ENCODE measurements around the gene FAM72C. TPM values are rescaled to one million over a fixed set of nuclear protein-coding genes. Genes with fewer than 3 reads are reported as not detected.
"Not testable (repeated sequence)": the region's sequence is repeated elsewhere in the genome, so short reads cannot be mapped to it uniquely, and the experiment has no call there.

FAM72C gene
- total and polyA plus RNA-seq, 4 donors: 0.51 TPM; not detected in 3

DNA sequence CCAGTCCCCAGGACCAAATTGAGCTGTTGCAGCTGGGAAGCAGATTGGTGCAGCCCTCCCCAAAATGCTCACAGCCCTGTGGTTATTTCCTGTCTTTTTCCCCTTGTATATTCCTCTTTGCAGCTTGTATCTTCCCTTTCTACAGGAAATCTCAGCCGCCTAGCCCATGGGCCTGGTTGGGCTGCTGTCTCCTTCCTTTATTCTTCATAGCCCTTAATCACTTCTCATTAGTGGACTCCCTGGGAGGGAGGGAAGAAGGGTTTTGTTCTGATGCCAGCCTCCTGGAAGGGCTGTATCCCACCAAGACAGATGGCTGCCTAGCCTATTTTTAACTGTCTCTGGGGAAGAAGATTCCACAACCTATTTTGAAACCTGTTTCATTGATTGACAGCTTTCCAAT lies 32.5 kb upstream of the FAM72C start:
- H3K9me3 ChIP-seq (ENCODE audit: control insufficient read depth, low read length); ATAC-seq (ENCODE audit: low FRiP score); H3K36me3 ChIP-seq (ENCODE audit: control insufficient read depth in 1 of 2, insufficient read depth in 2 of 2, low read length in 1 of 2); DNase-seq; H3K27me3 ChIP-seq (ENCODE audit: control insufficient read depth in 1 of 2, insufficient read depth in 2 of 2, low read length in 1 of 2); H3K27ac ChIP-seq (ENCODE audit: low read depth in 1 of 2, low read length in 2 of 2); intact Hi-C loops (cut with DNase I); H3K4me1 ChIP-seq (ENCODE audit: control insufficient read depth in 1 of 2, insufficient read depth in 2 of 2, low read length in 2 of 2); H3K4me3 ChIP-seq (ENCODE audit: low read length in 2 of 2): not testable (repeated sequence)
- WGBS, 2 donors: no CpG with 5 or more reads among the region's 1 CpG

DNA sequence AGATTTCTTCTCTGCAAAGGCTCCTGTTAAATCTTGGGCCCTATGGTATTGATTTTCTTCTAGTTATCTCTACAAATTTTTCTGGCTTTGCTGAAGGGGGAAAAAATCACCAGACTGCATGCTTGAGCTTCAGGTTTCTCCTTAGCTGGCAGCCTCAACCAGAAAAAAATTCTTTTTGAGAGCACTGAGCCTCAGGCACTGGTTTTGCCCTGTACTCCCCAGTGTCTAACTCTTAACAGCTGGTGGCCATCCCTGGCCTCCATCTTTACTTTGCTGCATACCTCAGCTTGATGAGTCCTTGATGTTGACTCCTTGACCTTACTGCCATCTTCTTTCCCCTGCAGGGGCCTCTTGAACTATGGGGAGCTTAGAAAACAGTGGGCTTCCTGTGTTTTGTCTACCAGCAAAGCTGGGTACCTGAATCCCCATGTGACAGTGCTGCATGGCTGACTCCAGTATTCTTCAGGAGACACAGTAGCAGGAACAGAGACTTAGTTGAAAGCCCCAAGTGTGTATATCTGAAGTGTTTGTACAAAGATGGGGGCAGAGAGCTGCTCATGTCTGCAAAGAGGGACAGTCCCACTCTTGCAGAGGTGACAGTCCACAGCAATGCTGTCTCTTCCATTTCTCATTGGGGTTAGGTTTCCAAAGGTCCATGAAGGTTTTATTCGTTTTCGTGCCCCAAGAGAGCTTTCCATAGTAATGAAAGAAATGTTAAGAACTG lies 31.7 kb upstream of the FAM72C start:
- H3K4me1 ChIP-seq (ENCODE audit: control insufficient read depth in 1 of 2, insufficient read depth in 2 of 2, low read length in 2 of 2); H3K27ac ChIP-seq (ENCODE audit: low read depth in 1 of 2, low read length in 2 of 2); DNase-seq; H3K36me3 ChIP-seq (ENCODE audit: control insufficient read depth in 1 of 2, insufficient read depth in 2 of 2, low read length in 1 of 2); H3K4me3 ChIP-seq (ENCODE audit: low read length in 2 of 2); intact Hi-C loops (cut with DNase I); H3K27me3 ChIP-seq (ENCODE audit: control insufficient read depth in 1 of 2, insufficient read depth in 2 of 2, low read length in 1 of 2); ATAC-seq (ENCODE audit: low FRiP score); H3K9me3 ChIP-seq (ENCODE audit: control insufficient read depth, low read length): not testable (repeated sequence)
- WGBS, 2 donors: no CpG with 5 or more reads among the region's 2 CpGs

DNA sequence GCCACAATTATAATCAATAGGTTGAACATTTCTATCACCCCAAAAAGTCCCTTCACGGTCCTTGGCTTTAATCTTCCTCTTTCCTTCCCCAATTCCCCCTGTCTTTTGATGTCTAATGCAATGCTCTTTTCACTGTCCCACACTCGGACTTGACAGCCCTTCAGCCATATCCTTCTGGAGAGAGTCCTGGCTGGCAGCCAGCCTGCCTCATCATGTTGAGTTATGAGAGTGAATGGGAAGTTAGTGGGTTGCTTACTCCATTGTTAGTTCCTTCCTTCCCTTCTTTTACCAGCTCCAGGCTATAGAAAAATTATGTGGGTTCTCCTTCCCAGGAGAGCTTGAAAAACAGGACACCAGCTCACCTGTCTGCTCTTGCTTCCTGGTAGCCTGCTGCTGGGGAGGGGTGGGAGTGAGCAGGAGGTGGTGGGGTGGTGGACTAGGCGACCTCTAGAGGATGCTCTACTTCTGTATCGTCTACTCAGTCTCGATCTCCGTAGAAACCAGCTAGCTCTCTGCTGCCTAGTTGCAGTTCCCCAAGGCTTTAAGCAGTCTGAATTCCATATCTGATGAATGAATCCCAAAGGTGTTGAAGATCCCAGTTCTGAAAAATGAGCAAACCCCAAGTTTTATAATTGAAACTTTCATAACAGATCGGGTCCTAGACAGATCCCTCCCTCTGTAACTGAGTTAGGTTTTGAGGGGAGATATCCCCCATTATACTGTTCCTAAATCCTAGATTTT lies 30.5 kb upstream of the FAM72C start:
- H3K4me3 ChIP-seq (ENCODE audit: low read length in 2 of 2); intact Hi-C loops (cut with DNase I); DNase-seq; ATAC-seq (ENCODE audit: low FRiP score); H3K9me3 ChIP-seq (ENCODE audit: control insufficient read depth, low read length); H3K36me3 ChIP-seq (ENCODE audit: control insufficient read depth in 1 of 2, insufficient read depth in 2 of 2, low read length in 1 of 2); H3K4me1 ChIP-seq (ENCODE audit: control insufficient read depth in 1 of 2, insufficient read depth in 2 of 2, low read length in 2 of 2); H3K27ac ChIP-seq (ENCODE audit: low read depth in 1 of 2, low read length in 2 of 2); H3K27me3 ChIP-seq (ENCODE audit: control insufficient read depth in 1 of 2, insufficient read depth in 2 of 2, low read length in 1 of 2): not testable (repeated sequence)
- WGBS, 2 donors: 75 to 82% methylated on average over 5 of the region's 7 CpGs

DNA sequence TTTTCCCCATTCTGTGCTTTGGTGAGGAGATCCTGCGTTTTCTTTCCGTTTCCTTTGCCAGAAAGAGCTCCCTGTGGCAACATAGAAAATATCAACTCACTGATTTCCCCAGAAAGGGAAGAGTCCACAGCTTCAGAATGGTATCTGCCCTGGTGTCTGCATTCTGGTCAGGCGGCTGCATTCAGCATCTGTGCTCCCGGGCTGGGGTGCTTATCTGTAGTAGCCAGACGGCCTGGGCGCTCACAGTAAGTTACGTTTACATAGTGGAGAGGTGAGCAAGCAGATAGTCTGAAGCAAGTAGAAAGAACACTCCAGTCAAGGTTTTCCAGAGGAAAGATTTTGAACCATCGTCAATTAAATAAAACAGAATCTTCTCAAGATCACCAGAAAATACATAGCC lies 29.3 kb upstream of the FAM72C start:
- DNase-seq; ATAC-seq (ENCODE audit: low FRiP score): not testable (repeated sequence)

DNA sequence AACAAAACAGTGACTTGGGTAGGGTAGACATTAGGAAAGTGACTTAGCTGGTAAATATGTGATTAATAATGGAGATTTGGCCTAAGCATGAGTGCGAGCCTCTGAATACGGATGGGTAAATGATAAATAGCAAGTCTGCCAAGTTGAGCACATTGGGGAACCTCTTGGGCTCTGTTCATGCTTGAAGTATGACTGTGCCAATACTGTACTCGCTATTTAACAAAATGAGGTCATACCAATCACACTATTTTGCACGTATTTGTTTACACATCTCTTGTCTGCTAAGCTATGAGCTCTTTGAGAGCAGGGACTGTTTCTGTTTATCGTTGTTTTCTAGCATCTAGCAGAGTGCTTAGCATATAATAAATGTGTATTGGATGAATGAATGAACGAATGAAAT lies 24.2 kb upstream of the FAM72C start:
- ATAC-seq (ENCODE audit: low FRiP score); H3K4me1 ChIP-seq (ENCODE audit: control insufficient read depth in 1 of 2, insufficient read depth in 2 of 2, low read length in 2 of 2); intact Hi-C loops (cut with DNase I); H3K4me3 ChIP-seq (ENCODE audit: low read length in 2 of 2); DNase-seq; H3K27me3 ChIP-seq (ENCODE audit: control insufficient read depth in 1 of 2, insufficient read depth in 2 of 2, low read length in 1 of 2); H3K36me3 ChIP-seq (ENCODE audit: control insufficient read depth in 1 of 2, insufficient read depth in 2 of 2, low read length in 1 of 2); H3K27ac ChIP-seq (ENCODE audit: low read depth in 1 of 2, low read length in 2 of 2); H3K9me3 ChIP-seq (ENCODE audit: control insufficient read depth, low read length): not testable (repeated sequence)
- 87% methylated on average over 1 of the region's 6 CpGs; no CpG with 5 or more reads in 1 of the 2 donors for WGBS, 2 donors

More for the DNA sequence above, 29.3 kb upstream of the FAM72C start:
- H3K4me3 ChIP-seq (ENCODE audit: low read length in 2 of 2); H3K27me3 ChIP-seq (ENCODE audit: control insufficient read depth in 1 of 2, insufficient read depth in 2 of 2, low read length in 1 of 2); intact Hi-C loops (cut with DNase I); H3K36me3 ChIP-seq (ENCODE audit: control insufficient read depth in 1 of 2, insufficient read depth in 2 of 2, low read length in 1 of 2); H3K4me1 ChIP-seq (ENCODE audit: control insufficient read depth in 1 of 2, insufficient read depth in 2 of 2, low read length in 2 of 2); H3K9me3 ChIP-seq (ENCODE audit: control insufficient read depth, low read length); H3K27ac ChIP-seq (ENCODE audit: low read depth in 1 of 2, low read length in 2 of 2): not testable (repeated sequence)
- 89 to 100% methylated on average over 3 to 5 of the region's 8 CpGs for whole genome bisulfite sequencing, 2 donors

DNA sequence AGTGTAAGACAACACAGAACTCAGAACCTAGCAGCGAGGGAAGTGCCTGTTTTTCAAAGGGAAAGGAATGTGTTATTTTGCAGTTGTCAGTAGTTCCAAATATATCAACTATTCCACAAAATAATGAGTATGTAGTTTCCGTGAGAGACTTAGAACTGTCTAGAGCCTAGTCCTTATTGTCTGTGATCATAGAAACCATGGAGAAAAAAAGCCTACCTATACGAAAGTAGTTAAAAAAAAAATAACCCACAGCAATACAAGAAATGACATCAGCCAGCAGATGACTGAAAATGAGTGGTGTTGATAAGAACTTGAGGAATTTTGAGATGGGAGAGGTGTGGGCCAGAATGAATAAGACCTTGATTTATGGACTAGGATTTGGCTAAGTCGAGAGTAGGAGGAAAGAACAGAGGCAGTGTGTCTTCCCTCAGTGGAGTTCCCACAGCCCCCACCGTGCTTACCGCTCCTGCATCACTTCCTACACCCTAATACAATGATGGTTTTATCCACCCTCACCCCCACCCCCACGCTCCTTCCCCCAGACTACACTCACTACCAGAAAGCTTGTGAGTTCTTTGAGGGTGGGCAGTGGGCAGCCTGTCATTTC lies 21.6 kb upstream of the FAM72C start:
- DNase-seq; ATAC-seq (ENCODE audit: low FRiP score); H3K27me3 ChIP-seq (ENCODE audit: control insufficient read depth in 1 of 2, insufficient read depth in 2 of 2, low read length in 1 of 2); H3K4me3 ChIP-seq (ENCODE audit: low read length in 2 of 2); H3K9me3 ChIP-seq (ENCODE audit: control insufficient read depth, low read length); H3K27ac ChIP-seq (ENCODE audit: low read depth in 1 of 2, low read length in 2 of 2); H3K4me1 ChIP-seq (ENCODE audit: control insufficient read depth in 1 of 2, insufficient read depth in 2 of 2, low read length in 2 of 2); intact Hi-C loops (cut with DNase I); H3K36me3 ChIP-seq (ENCODE audit: control insufficient read depth in 1 of 2, insufficient read depth in 2 of 2, low read length in 1 of 2): not testable (repeated sequence)
- WGBS, 2 donors: 36 to 62% methylated on average over 1 of the region's 7 CpGs

DNA sequence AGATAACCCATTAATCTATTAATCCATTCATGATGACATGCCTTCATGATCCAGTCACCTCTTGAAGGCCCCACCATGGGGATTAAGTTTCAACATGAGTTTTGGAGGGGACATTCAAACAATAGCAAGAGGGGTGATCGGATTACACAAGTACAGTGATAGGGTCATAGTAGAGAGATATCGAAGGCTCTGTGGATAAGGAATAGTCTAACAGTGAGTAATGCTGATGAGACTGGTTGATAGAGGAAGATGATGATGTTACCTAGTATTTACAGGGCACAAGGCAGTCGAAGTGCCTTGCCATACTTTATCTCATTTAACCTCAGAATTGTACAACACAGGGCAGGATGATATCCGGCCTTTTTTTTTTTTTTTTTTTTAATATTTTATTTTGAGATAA lies 18.9 kb upstream of the FAM72C start:
- H3K36me3 ChIP-seq (ENCODE audit: control insufficient read depth in 1 of 2, insufficient read depth in 2 of 2, low read length in 1 of 2); H3K4me1 ChIP-seq (ENCODE audit: control insufficient read depth in 1 of 2, insufficient read depth in 2 of 2, low read length in 2 of 2); intact Hi-C loops (cut with DNase I); H3K4me3 ChIP-seq (ENCODE audit: low read length in 2 of 2); ATAC-seq (ENCODE audit: low FRiP score); H3K27ac ChIP-seq (ENCODE audit: low read depth in 1 of 2, low read length in 2 of 2); H3K27me3 ChIP-seq (ENCODE audit: control insufficient read depth in 1 of 2, insufficient read depth in 2 of 2, low read length in 1 of 2); H3K9me3 ChIP-seq (ENCODE audit: control insufficient read depth, low read length); DNase-seq: not testable (repeated sequence)
- WGBS, 2 donors: no CpG with 5 or more reads among the region's 4 CpGs

DNA sequence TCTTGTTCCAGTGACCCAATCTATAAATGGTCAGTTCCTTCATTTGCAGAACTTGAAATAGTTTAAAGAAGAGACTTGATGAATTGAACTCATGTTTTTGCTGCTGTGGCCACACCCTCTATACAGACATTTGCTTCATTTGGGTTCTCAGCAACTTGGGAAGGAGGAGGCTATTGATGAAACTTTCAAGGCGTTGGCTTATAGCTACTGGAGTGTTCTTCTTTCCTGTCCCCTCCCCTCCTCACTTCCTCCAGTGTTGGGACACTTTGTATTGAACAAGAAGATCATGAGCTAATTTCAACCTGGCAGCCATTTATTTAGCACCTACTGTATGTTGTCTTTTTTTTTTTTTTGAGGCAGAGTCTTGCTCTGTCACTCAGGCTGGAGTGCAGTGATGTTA lies 17.9 kb upstream of the FAM72C start:
- H3K27me3 ChIP-seq (ENCODE audit: control insufficient read depth in 1 of 2, insufficient read depth in 2 of 2, low read length in 1 of 2); DNase-seq; H3K36me3 ChIP-seq (ENCODE audit: control insufficient read depth in 1 of 2, insufficient read depth in 2 of 2, low read length in 1 of 2); ATAC-seq (ENCODE audit: low FRiP score); H3K4me3 ChIP-seq (ENCODE audit: low read length in 2 of 2); intact Hi-C loops (cut with DNase I); H3K9me3 ChIP-seq (ENCODE audit: control insufficient read depth, low read length); H3K4me1 ChIP-seq (ENCODE audit: control insufficient read depth in 1 of 2, insufficient read depth in 2 of 2, low read length in 2 of 2); H3K27ac ChIP-seq (ENCODE audit: low read depth in 1 of 2, low read length in 2 of 2): not testable (repeated sequence)
- WGBS, 2 donors: no CpG with 5 or more reads among the region's 1 CpG

DNA sequence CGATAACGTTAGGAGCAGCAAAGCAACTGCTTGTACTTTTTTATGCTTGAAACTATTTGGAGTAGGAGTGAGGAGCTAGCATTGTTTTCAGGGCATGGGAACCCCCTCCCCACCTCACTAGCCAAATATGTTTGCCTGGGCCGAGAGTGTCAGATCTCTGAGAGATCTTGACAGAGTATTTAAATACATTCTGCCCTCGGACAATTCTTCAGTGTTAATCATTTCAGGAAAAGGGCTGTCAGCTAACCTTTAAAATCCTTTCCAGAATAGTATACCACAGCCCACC lies 17.6 kb upstream of the FAM72C start:
- H3K4me1 ChIP-seq (ENCODE audit: control insufficient read depth in 1 of 2, insufficient read depth in 2 of 2, low read length in 2 of 2); DNase-seq; H3K27ac ChIP-seq (ENCODE audit: low read depth in 1 of 2, low read length in 2 of 2); ATAC-seq (ENCODE audit: low FRiP score); H3K36me3 ChIP-seq (ENCODE audit: control insufficient read depth in 1 of 2, insufficient read depth in 2 of 2, low read length in 1 of 2); intact Hi-C loops (cut with DNase I); H3K9me3 ChIP-seq (ENCODE audit: control insufficient read depth, low read length); H3K27me3 ChIP-seq (ENCODE audit: control insufficient read depth in 1 of 2, insufficient read depth in 2 of 2, low read length in 1 of 2); H3K4me3 ChIP-seq (ENCODE audit: low read length in 2 of 2): not testable (repeated sequence)
- WGBS, 2 donors: no CpG with 5 or more reads among the region's 4 CpGs

Data from aorta (tissue), 5 donors.